Nephron progenitor cell (in vitro differentiated cells): ENCODE results near the gene PRR5.
"Not testable (repeated sequence)": the region's sequence is repeated elsewhere in the genome, so short reads cannot be mapped to it uniquely, and the experiment has no call there.

Experiments used
- DNase-seq: peaks from one replicate; pipeline ENCODE4 v3.0.0; 2021
- H3K27ac Mint-ChIP-seq: 2 replicates; pipeline ENCODE4 v1.8.0; 2021; ENCODE audit warnings: mild to moderate bottlenecking, moderate library complexity, mixed read lengths
- H3K27me3 Mint-ChIP-seq: 2 replicates; pipeline ENCODE4 v1.8.0; 2021; ENCODE audit warnings: mild to moderate bottlenecking, low read depth, mixed read lengths; ENCODE audit not compliant: poor library complexity
- H3K36me3 Mint-ChIP-seq: 2 replicates; pipeline ENCODE4 v1.8.0; 2021; ENCODE audit warnings: low read depth, mixed read lengths
- H3K4me1 Mint-ChIP-seq: 2 replicates; pipeline ENCODE4 v1.8.0; 2021; ENCODE audit warnings: mixed read lengths
- H3K4me3 Mint-ChIP-seq: 2 replicates; pipeline ENCODE4 v1.8.0; 2021; ENCODE audit warnings: mild to moderate bottlenecking, moderate library complexity, mixed read lengths
- H3K9me3 Mint-ChIP-seq: 2 replicates; pipeline ENCODE4 v1.8.0; 2021; ENCODE audit warnings: mild to moderate bottlenecking, moderate library complexity, mixed read lengths
- CTCF ChIP-seq: fragments of 200-600 bp; sonication (generic); IDR thresholded peaks from 2 replicates; pipeline ENCODE4 v1.5.0; 2021; ENCODE audit warnings: antibody characterized with exemption

The PRR5 gene

GRCh38 chr22:44701824-44702478, at the start of gene PRR5:
PRR5 (plus strand) TSS chr22:44702204; CDS start chr22:44702475, 271 bp downstream.
- peak; percentile 82 for DNase-seq
- Mint-ChIP-seq H3K36me3 (no peaks in the 10 kb centered on the region), H3K4me3 (peak within 1 kb of the TSS; percentile 81), H3K27ac (no peak within 1 kb of the TSS), H3K4me1 (peaks cover 59% of the 10 kb centered on the region), H3K9me3 (no peaks in the 10 kb centered on the region), H3K27me3 (peaks cover 35% of the 10 kb centered on the region)
- no peak for TF ChIP-seq CTCF

- Mint-ChIP-seq H3K4me1 (peaks cover 17% of the 10 kb centered on the region), H3K27me3 (peaks cover 15% of the 10 kb centered on the region)
- DNase-seq, H3K4me3 Mint-ChIP-seq, H3K27ac Mint-ChIP-seq, H3K9me3 Mint-ChIP-seq, H3K36me3 Mint-ChIP-seq: not testable (repeated sequence)
These were observed 49.1 kb upstream of the PRR5 start for GRCh38 chr22:44652866-44653265.

GRCh38 chr22:44658311-44658953, 43.6 kb upstream of the PRR5 start:
- peak overlapping the region; percentile 88 for H3K27ac Mint-ChIP-seq
- TF ChIP-seq CTCF: no peak
- no peaks in the 10 kb centered on the region for H3K9me3 Mint-ChIP-seq
- no peak for DNase-seq
- H3K4me3 Mint-ChIP-seq: no peak overlapping the region
- H3K36me3 Mint-ChIP-seq: no peaks in the 10 kb centered on the region
- H3K4me1 Mint-ChIP-seq: peaks cover 45% of the 10 kb centered on the region
- no peaks in the 10 kb centered on the region for H3K27me3 Mint-ChIP-seq

- no peaks in the 10 kb centered on the region for H3K36me3 Mint-ChIP-seq
- no peak for DNase-seq
- no peaks in the 10 kb centered on the region for H3K27me3 Mint-ChIP-seq
- H3K4me1 Mint-ChIP-seq: peaks cover 52% of the 10 kb centered on the region
- no peaks in the 10 kb centered on the region for H3K9me3 Mint-ChIP-seq
- no peak overlapping the region for H3K27ac Mint-ChIP-seq
- TF ChIP-seq CTCF: no peak
- H3K4me3 Mint-ChIP-seq: no peak overlapping the region
These were observed 42.9 kb upstream of the PRR5 start for GRCh38 chr22:44659140-44659539.

- TF ChIP-seq CTCF: no peak
- no peaks in the 10 kb centered on the region for H3K36me3 Mint-ChIP-seq
- H3K4me3 Mint-ChIP-seq: peak overlapping the region; percentile 52
- peak overlapping the region; percentile 61 for H3K27ac Mint-ChIP-seq
- peaks cover 63% of the 10 kb centered on the region for H3K4me1 Mint-ChIP-seq
- H3K27me3 Mint-ChIP-seq: peaks cover 2% of the 10 kb centered on the region
- H3K9me3 Mint-ChIP-seq: no peaks in the 10 kb centered on the region
- DNase-seq: no peak
These were observed 41.8 kb upstream of the PRR5 start for GRCh38 chr22:44660051-44660830.

GRCh38 chr22:44661070-44661469, 40.9 kb upstream of the PRR5 start:
- peak; percentile 46 for DNase-seq
- Mint-ChIP-seq H3K4me3 (peak overlapping the region; percentile 52), H3K9me3 (no peaks in the 10 kb centered on the region), H3K27me3 (peaks cover 5% of the 10 kb centered on the region), H3K27ac (no peak overlapping the region), H3K4me1 (peaks cover 66% of the 10 kb centered on the region), H3K36me3 (no peaks in the 10 kb centered on the region)
- no peak for TF ChIP-seq CTCF
